ENCODE measurements around the gene DZIP3. TPM values are rescaled to one million over a fixed set of nuclear protein-coding genes. Genes with fewer than 3 reads are reported as not detected.

Gene DZIP3
- total RNA-seq, 1 donor from 2014 or later, result 14.6 TPM

- Histone ChIP-seq H3K36me3 (ENCODE audit: control insufficient read depth in 3 of 3, insufficient read depth in 3 of 3, low read length in 3 of 3) (no peaks in the 10 kb centered on the region), H3K27ac (ENCODE audit: low read depth, low read length) (no peak overlapping the region), H3K4me1 (ENCODE audit: control insufficient read depth in 3 of 3, insufficient read depth in 3 of 3, low read length in 3 of 3) (peaks cover 3 to 7% (median 4%) of the 10 kb centered on the region in 3 donors), H3K27me3 (ENCODE audit: control insufficient read depth in 3 of 3, insufficient read depth in 3 of 3, low read length in 3 of 3) (no peaks in the 10 kb centered on the region), H3K9me3 (ENCODE audit: control insufficient read depth in 3 of 3, low read length in 3 of 3) (no peaks in the 10 kb centered on the region), H3K4me3 (ENCODE audit: low read length in 3 of 3) (no peak overlapping the region), H3K9ac (ENCODE audit: low read depth in 1 of 3, low read length in 3 of 3) (no peak overlapping the region)
Measured at GRCh38 chr3:108595321-108595720, 5.8 kb downstream of the DZIP3 start.

- H3K27me3 ChIP-seq (ENCODE audit: control insufficient read depth in 3 of 3, insufficient read depth in 3 of 3, low read length in 3 of 3), result no peaks in the 10 kb centered on the region
- peaks cover 3 to 7% (median 5%) of the 10 kb centered on the region in 3 donors for H3K4me1 ChIP-seq (ENCODE audit: control insufficient read depth in 3 of 3, insufficient read depth in 3 of 3, low read length in 3 of 3)
- no peak overlapping the region for H3K9ac ChIP-seq (ENCODE audit: low read depth in 1 of 3, low read length in 3 of 3)
- H3K27ac ChIP-seq (ENCODE audit: low read depth, low read length), result no peak overlapping the region
- H3K4me3 ChIP-seq (ENCODE audit: low read length in 3 of 3), result no peak overlapping the region
- H3K36me3 ChIP-seq (ENCODE audit: control insufficient read depth in 3 of 3, insufficient read depth in 3 of 3, low read length in 3 of 3), result no peaks in the 10 kb centered on the region
- H3K9me3 ChIP-seq (ENCODE audit: control insufficient read depth in 3 of 3, low read length in 3 of 3), result no peaks in the 10 kb centered on the region
Measured at GRCh38 chr3:108598375-108598774, 8.9 kb downstream of the DZIP3 start.

- no peaks in the 10 kb centered on the region for H3K36me3 ChIP-seq (ENCODE audit: control insufficient read depth in 3 of 3, insufficient read depth in 3 of 3, low read length in 3 of 3)
- peaks cover 3 to 7% (median 5%) of the 10 kb centered on the region in 3 donors for H3K4me1 ChIP-seq (ENCODE audit: control insufficient read depth in 3 of 3, insufficient read depth in 3 of 3, low read length in 3 of 3)
- H3K4me3 ChIP-seq (ENCODE audit: low read length in 3 of 3), result no peak overlapping the region
- no peaks in the 10 kb centered on the region for H3K9me3 ChIP-seq (ENCODE audit: control insufficient read depth in 3 of 3, low read length in 3 of 3)
- no peak overlapping the region for H3K9ac ChIP-seq (ENCODE audit: low read depth in 1 of 3, low read length in 3 of 3)
- no peaks in the 10 kb centered on the region for H3K27me3 ChIP-seq (ENCODE audit: control insufficient read depth in 3 of 3, insufficient read depth in 3 of 3, low read length in 3 of 3)
- H3K27ac ChIP-seq (ENCODE audit: low read depth, low read length), result no peak overlapping the region
Measured at GRCh38 chr3:108599677-108600409, 10.3 kb downstream of the DZIP3 start.

- no peak overlapping the region for H3K27ac ChIP-seq (ENCODE audit: low read depth, low read length)
- H3K36me3 ChIP-seq (ENCODE audit: control insufficient read depth in 3 of 3, insufficient read depth in 3 of 3, low read length in 3 of 3), result no peaks in the 10 kb centered on the region
- H3K9me3 ChIP-seq (ENCODE audit: control insufficient read depth in 3 of 3, low read length in 3 of 3), result no peaks in the 10 kb centered on the region
- H3K4me3 ChIP-seq (ENCODE audit: low read length in 3 of 3), result peak overlapping the region in 1 of 3 donors; percentile 36
- H3K4me1 ChIP-seq (ENCODE audit: control insufficient read depth in 3 of 3, insufficient read depth in 3 of 3, low read length in 3 of 3), result peaks cover 3 to 7% (median 5%) of the 10 kb centered on the region in 3 donors
- H3K27me3 ChIP-seq (ENCODE audit: control insufficient read depth in 3 of 3, insufficient read depth in 3 of 3, low read length in 3 of 3), result no peaks in the 10 kb centered on the region
- H3K9ac ChIP-seq (ENCODE audit: low read depth in 1 of 3, low read length in 3 of 3), result peak overlapping the region in 2 of 3 donors; percentile 10
Measured at GRCh38 chr3:108602249-108602934, 12.9 kb downstream of the DZIP3 start.

- no peak overlapping the region for H3K4me3 ChIP-seq (ENCODE audit: low read length in 3 of 3)
- no peak overlapping the region for H3K27ac ChIP-seq (ENCODE audit: low read depth, low read length)
- H3K27me3 ChIP-seq (ENCODE audit: control insufficient read depth in 3 of 3, insufficient read depth in 3 of 3, low read length in 3 of 3), result no peaks in the 10 kb centered on the region
Measured at GRCh38 chr3:108602935-108603294, 13.4 kb downstream of the DZIP3 start.

GRCh38 chr3:108603691-108604090 lies 14.2 kb downstream of the DZIP3 start:
- no peak overlapping the region for H3K27ac ChIP-seq (ENCODE audit: low read depth, low read length)
- no peak overlapping the region for H3K9ac ChIP-seq (ENCODE audit: low read depth in 1 of 3, low read length in 3 of 3)
- H3K9me3 ChIP-seq (ENCODE audit: control insufficient read depth in 3 of 3, low read length in 3 of 3), result no peaks in the 10 kb centered on the region

More at GRCh38 chr3:108602935-108603294, 13.4 kb downstream of the DZIP3 start:
- Histone ChIP-seq H3K4me1 (ENCODE audit: control insufficient read depth in 3 of 3, insufficient read depth in 3 of 3, low read length in 3 of 3) (peaks cover 3 to 7% (median 5%) of the 10 kb centered on the region in 3 donors), H3K9me3 (ENCODE audit: control insufficient read depth in 3 of 3, low read length in 3 of 3) (no peaks in the 10 kb centered on the region), H3K9ac (ENCODE audit: low read depth in 1 of 3, low read length in 3 of 3) (no peak overlapping the region), H3K36me3 (ENCODE audit: control insufficient read depth in 3 of 3, insufficient read depth in 3 of 3, low read length in 3 of 3) (no peaks in the 10 kb centered on the region)

GRCh38 chr3:108605028-108605427 lies 15.5 kb downstream of the DZIP3 start:
- H3K4me3 ChIP-seq (ENCODE audit: low read length in 3 of 3), result no peak overlapping the region
- peaks cover 3 to 7% (median 5%) of the 10 kb centered on the region in 3 donors for H3K4me1 ChIP-seq (ENCODE audit: control insufficient read depth in 3 of 3, insufficient read depth in 3 of 3, low read length in 3 of 3)
- no peak overlapping the region for H3K9ac ChIP-seq (ENCODE audit: low read depth in 1 of 3, low read length in 3 of 3)
- H3K27me3 ChIP-seq (ENCODE audit: control insufficient read depth in 3 of 3, insufficient read depth in 3 of 3, low read length in 3 of 3), result no peaks in the 10 kb centered on the region
- peaks cover 0 to 3% (median 0%) of the 10 kb centered on the region in 3 donors for H3K36me3 ChIP-seq (ENCODE audit: control insufficient read depth in 3 of 3, insufficient read depth in 3 of 3, low read length in 3 of 3)
- H3K27ac ChIP-seq (ENCODE audit: low read depth, low read length), result no peak overlapping the region
- H3K9me3 ChIP-seq (ENCODE audit: control insufficient read depth in 3 of 3, low read length in 3 of 3), result no peaks in the 10 kb centered on the region

More at GRCh38 chr3:108603691-108604090, 14.2 kb downstream of the DZIP3 start:
- H3K4me1 ChIP-seq (ENCODE audit: control insufficient read depth in 3 of 3, insufficient read depth in 3 of 3, low read length in 3 of 3), result peaks cover 3 to 7% (median 5%) of the 10 kb centered on the region in 3 donors
- peaks cover 0 to under 1% (median 0%) of the 10 kb centered on the region in 3 donors for H3K36me3 ChIP-seq (ENCODE audit: control insufficient read depth in 3 of 3, insufficient read depth in 3 of 3, low read length in 3 of 3)
- no peaks in the 10 kb centered on the region for H3K27me3 ChIP-seq (ENCODE audit: control insufficient read depth in 3 of 3, insufficient read depth in 3 of 3, low read length in 3 of 3)
- no peak overlapping the region for H3K4me3 ChIP-seq (ENCODE audit: low read length in 3 of 3)

GRCh38 chr3:108605491-108605890 lies 16.0 kb downstream of the DZIP3 start:
- Histone ChIP-seq H3K27me3 (ENCODE audit: control insufficient read depth in 3 of 3, insufficient read depth in 3 of 3, low read length in 3 of 3) (no peaks in the 10 kb centered on the region), H3K9ac (ENCODE audit: low read depth in 1 of 3, low read length in 3 of 3) (no peak overlapping the region), H3K36me3 (ENCODE audit: control insufficient read depth in 3 of 3, insufficient read depth in 3 of 3, low read length in 3 of 3) (peaks cover 0 to 7% (median 0%) of the 10 kb centered on the region in 3 donors), H3K27ac (ENCODE audit: low read depth, low read length) (no peak overlapping the region), H3K4me3 (ENCODE audit: low read length in 3 of 3) (no peak overlapping the region), H3K9me3 (ENCODE audit: control insufficient read depth in 3 of 3, low read length in 3 of 3) (no peaks in the 10 kb centered on the region), H3K4me1 (ENCODE audit: control insufficient read depth in 3 of 3, insufficient read depth in 3 of 3, low read length in 3 of 3) (peaks cover 3 to 7% (median 5%) of the 10 kb centered on the region in 3 donors)

GRCh38 chr3:108608750-108609149 lies 19.2 kb downstream of the DZIP3 start:
- Histone ChIP-seq H3K9ac (ENCODE audit: low read depth in 1 of 3, low read length in 3 of 3) (no peak overlapping the region), H3K27ac (ENCODE audit: low read depth, low read length) (no peak overlapping the region), H3K4me3 (ENCODE audit: low read length in 3 of 3) (no peak overlapping the region), H3K27me3 (ENCODE audit: control insufficient read depth in 3 of 3, insufficient read depth in 3 of 3, low read length in 3 of 3) (no peaks in the 10 kb centered on the region), H3K4me1 (ENCODE audit: control insufficient read depth in 3 of 3, insufficient read depth in 3 of 3, low read length in 3 of 3) (no peaks in the 10 kb centered on the region), H3K36me3 (ENCODE audit: control insufficient read depth in 3 of 3, insufficient read depth in 3 of 3, low read length in 3 of 3) (peaks cover 0 to 8% (median 0%) of the 10 kb centered on the region in 3 donors), H3K9me3 (ENCODE audit: control insufficient read depth in 3 of 3, low read length in 3 of 3) (no peaks in the 10 kb centered on the region)

GRCh38 chr3:108610651-108611050 lies 21.1 kb downstream of the DZIP3 start:
- Histone ChIP-seq H3K27ac (ENCODE audit: low read depth, low read length) (no peak overlapping the region), H3K9ac (ENCODE audit: low read depth in 1 of 3, low read length in 3 of 3) (no peak overlapping the region), H3K36me3 (ENCODE audit: control insufficient read depth in 3 of 3, insufficient read depth in 3 of 3, low read length in 3 of 3) (peaks cover 0 to 8% (median 2%) of the 10 kb centered on the region in 3 donors), H3K27me3 (ENCODE audit: control insufficient read depth in 3 of 3, insufficient read depth in 3 of 3, low read length in 3 of 3) (no peaks in the 10 kb centered on the region), H3K4me1 (ENCODE audit: control insufficient read depth in 3 of 3, insufficient read depth in 3 of 3, low read length in 3 of 3) (no peaks in the 10 kb centered on the region), H3K9me3 (ENCODE audit: control insufficient read depth in 3 of 3, low read length in 3 of 3) (no peaks in the 10 kb centered on the region), H3K4me3 (ENCODE audit: low read length in 3 of 3) (no peak overlapping the region)
